GM21381 (cell line): ENCODE measurements around the gene TECTB.

Experiments used
- ATAC-seq: cut with Tn5 transposase; IDR thresholded peaks from one replicate; pipeline ENCODE4 v1.9.1; 2021; ENCODE audit warnings: mild to moderate bottlenecking, moderate library complexity; ENCODE audit not compliant: unreplicated experiment

Gene TECTB

DNA sequence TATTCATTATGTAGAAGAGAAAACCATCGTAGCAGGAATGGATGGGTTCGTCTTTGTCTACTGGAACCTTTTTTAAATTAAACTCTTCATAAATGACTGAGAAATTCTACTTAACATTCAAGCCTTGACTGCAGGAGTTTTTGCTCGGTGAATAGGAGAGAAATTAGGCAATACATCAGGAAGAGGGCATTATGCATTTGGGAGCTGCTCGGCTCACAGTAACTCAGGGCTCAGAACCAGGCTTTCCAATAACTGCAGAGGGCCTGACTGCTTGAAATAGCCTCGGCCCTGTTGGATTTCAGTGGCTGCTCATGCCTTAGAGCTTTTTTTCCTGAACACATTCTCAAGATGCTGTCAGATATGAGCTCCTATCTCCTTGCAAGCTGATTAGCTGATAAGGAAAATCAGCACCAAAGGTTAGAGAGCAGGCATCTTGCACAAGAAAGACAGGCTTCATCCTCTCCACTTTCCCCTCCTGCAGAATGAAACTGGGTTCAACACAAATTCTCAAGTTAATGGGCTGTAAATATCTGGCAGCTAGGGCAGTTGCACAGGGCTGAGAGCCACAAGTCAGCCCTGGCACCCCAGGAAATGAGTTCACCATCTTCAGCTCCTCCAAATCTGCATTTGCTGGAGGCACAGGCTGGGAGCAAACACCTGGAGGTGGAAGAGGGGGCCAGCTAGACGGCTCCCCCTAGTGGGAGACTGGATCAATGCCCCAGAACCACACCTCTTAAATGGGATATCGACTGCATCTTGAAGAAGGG is 24.3 kb downstream of the TECTB start:
- peak; percentile 77 for ATAC-seq

- no peak for ATAC-seq
These were observed 24.9 kb downstream of the TECTB start for GRCh38 chr10:112308125-112308502.

- no peak for ATAC-seq
These were observed 28.3 kb downstream of the TECTB start for GRCh38 chr10:112311481-112311880.

DNA sequence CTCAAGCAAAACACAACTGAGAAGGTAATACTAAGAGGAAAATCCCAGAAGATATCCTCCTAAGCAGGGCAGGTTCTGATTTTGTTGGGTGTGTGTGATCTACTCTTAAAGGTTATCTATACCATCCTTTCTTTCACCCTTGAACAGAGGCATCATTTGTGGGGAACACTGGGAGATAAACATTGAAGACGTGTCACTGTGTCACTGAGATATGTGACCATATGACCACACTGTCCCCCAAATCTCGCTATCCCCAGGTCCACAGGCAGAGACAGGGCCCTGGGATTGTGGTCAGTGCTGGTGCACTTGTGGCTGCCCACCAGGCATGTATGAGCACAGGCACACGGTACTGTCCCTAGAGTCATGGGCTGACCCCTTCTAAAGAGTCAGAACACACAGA is 30.0 kb downstream of the TECTB start:
- ATAC-seq, result no peak

DNA sequence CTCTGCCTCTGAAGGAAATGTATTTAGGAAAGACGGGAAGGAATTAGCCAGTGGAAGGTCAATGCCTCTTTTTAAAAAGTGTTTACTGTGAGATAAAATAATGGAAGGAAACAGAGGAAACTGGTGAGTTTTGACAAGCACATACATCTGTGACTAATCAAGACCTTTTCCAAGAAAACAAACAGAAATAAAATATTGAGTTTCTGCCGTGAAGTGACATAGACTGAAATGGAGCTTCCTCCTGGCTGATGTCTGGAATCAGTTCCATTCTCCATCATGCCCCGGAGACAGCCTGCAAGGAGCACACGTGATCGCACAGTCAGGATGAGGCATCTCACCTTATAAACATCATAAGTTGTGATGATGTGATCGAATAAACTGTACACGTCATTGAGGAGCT is 30.7 kb downstream of the TECTB start:
- ATAC-seq, result no peak

DNA sequence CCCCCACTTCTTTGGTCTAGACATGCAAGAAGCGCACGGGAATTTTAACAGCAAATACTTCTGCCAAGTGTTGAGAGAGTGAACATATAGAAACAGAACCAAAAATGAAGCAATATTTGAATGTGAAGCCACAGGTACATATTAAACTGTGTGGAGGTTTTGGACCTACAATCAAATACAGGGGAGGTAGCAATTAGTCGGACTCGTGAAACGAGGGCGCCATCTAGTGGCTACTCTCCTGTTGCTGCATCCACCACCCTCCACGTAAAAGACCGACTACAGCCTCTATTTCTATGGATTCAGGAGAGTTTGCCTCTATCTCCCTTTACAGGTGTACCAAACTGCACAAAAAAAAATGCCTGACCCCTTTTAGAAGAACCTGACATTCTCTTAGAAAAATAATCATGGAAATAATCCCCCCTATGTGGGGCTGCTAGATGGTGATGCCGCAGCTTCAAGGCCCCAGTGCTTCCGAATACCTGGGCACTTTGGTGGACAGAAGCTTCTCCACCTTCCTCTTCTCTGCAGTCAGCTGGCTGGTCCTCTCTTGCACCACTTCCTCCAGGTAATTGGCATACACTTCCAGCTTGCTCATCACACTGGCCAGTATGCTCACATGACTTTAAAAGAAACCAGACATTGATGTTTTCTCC is 31.7 kb downstream of the TECTB start:
- ATAC-seq, result peak; percentile 91

DNA sequence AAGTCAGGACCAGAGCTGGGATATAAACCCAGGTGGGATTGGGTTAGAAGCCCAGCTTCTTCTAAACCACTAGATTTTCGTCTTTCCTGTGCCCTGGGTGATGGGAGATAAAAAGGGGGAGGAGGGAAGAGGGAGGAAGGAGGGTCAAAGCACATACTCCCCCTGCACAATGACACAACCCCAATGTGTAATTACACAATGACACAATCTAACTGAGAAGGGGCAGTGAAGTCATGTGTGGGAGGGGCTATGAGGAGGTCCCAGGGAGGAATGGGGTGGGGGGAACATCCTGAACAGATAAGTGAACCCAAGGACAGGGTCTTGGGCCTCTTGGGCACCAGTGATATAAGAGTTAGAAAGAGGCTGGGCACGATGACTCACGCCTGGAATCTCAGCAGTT is 44.5 kb downstream of the TECTB start:
- ATAC-seq, result no peak

DNA sequence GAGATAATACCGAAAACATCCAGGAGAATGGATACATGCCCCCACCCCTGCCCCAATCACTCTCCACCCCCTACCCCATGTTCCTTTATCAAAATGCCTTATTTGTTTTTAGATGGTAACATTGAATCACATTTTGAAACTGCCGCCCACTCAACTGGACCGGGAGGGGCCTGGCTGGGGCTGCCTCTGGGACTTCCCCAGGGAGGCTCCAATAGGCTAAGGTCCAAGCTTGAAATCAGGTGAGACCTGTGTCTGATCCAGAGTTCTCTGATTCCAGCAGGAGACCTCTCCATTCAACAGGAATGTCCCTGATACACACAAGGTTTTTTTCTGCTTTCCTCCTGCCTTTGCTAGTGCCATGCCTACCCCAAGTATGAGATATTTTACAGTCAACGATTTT is 47.0 kb downstream of the TECTB start:
- no peak for ATAC-seq

- ATAC-seq, result no peak
These were observed 47.5 kb downstream of the TECTB start for GRCh38 chr10:112330607-112331160.

DNA sequence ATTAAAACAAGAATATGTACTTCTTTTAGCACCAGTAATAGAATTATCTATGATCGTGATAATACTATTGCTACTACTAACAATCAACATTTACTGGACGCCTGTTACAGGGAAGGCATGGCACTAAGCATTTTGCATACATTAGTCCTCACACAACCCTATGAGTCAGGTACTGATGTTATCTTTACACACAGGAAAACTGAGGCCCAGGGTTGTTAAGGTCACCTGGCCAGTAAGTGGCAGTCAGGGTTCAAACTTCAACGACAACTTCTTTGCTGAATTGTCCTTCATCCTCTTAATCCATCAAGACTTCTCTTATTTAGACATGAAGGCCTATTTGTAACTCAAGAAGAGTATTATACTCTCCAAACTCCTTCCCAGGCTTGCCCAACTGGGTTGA is 48.8 kb downstream of the TECTB start:
- no peak for ATAC-seq

GRCh38 chr10:112332509-112333228 is 49.5 kb downstream of the TECTB start:
- no peak for ATAC-seq

GRCh38 chr10:112333452-112333851 is 50.3 kb downstream of the TECTB start:
- ATAC-seq, result no peak

- ATAC-seq, result no peak
These were observed 52.1 kb downstream of the TECTB start for GRCh38 chr10:112335111-112335867.

- no peak for ATAC-seq
These were observed 52.7 kb downstream of the TECTB start for GRCh38 chr10:112335868-112336265.

DNA sequence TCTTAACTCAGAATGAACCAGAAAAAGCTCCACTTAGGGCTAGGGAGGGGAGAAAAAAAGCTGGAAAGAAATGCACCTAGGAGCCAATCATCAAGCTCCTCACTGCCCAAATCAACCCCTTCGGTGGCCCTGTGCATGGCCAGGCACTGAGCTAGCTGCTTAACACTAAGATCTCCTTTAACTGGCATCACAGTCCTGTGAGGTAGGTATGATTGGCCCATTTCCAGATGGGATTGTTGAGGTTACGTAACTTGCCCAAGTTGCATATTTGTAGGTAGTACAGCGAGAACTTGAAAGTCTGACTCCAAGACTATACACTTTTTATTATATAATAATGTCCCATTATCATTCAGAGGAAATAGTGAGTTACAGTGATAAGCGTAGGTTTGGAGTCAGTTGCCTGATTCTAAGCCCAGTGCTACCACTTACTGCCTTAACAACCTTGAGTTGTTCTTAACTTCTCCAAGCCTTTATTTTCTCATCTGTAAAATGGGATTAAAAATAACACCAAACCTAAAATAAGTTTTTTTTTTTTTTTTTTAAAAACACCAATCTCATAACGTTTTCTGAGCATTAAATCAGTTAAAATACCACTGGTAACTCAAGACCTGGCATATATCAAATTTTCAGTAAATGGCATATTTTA is 53.5 kb downstream of the TECTB start:
- no peak for ATAC-seq

- ATAC-seq, result no peak
These were observed 55.8 kb downstream of the TECTB start for GRCh38 chr10:112338957-112339356.

- no peak for ATAC-seq
These were observed 57.4 kb downstream of the TECTB start for GRCh38 chr10:112340601-112341000.

DNA sequence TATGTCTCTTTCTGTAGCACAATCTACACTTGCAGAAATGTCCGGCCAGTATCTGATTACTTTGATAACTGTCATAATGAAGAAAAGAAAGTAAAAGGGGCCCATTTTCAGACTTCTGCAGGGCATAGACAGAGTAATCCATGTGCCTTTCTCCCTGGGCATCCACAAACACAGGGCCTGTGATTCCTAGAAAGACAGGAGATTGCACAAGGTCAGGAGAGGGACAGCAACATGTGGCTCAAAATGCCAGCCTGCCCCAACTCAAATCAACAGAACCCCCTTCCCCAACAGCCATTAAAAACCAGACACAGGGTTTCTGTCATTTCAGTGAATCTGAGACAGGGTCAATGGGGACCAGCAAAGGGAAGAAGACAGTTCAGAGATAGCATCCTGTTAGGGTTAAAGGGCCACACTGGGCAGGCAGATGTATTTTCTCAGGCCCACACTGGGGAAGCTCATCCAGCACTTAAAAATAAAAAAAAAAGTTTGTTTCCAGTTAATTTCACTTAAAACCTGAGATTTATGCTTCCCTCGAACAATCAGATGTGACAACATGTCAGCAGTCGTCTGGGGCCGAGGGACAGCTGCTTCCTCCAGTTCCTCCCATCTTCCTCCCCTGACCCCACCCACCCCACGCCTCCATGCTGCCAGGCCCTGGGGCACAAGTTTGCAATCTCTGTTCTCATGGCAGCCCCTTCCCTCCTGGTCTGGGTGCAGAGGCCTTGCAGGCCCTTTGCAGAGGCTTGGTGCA is 60.0 kb downstream of the TECTB start:
- ATAC-seq, result no peak

- no peak for ATAC-seq
These were observed 61.1 kb downstream of the TECTB start for GRCh38 chr10:112344261-112344660.

GRCh38 chr10:112345202-112345601 is 62.0 kb downstream of the TECTB start:
- ATAC-seq, result no peak
